Erythroblast (primary cell): ENCODE results near the gene TCIRG1.

Source experiments
- DNase-seq, 2 experiments: peaks; one replicate each; lab custom pipeline; 2025; lab: John Stamatoyannopoulos, UW
- GATA1 ChIP-seq: IDR thresholded peaks from 2 replicates; pipeline ENCODE4 v1.6.1; 2011; ENCODE audit warnings: low read depth, mild to moderate bottlenecking, control low read depth, low read length, moderate library complexity
- POLR2A ChIP-seq: IDR thresholded peaks from 2 replicates; pipeline ENCODE4 v1.6.1; 2011; ENCODE audit warnings: mild to moderate bottlenecking, low read length

The TCIRG1 gene

GRCh38 chr11:68042219-68043028 lies 3.6 kb downstream of the TCIRG1 start:
- TF ChIP-seq POLR2A = no peak
- no peak for TF ChIP-seq GATA1
- DNase-seq = peak; percentile 36 to 37

GRCh38 chr11:68043029-68043348 lies 4.2 kb downstream of the TCIRG1 start:
- TF ChIP-seq POLR2A (no peak), GATA1 (no peak)
- DNase-seq = no peak

- no peak for TF ChIP-seq GATA1
- TF ChIP-seq POLR2A = no peak
- DNase-seq = peak; percentile 91 to 94
Measured at GRCh38 chr11:68043349-68044144, 4.7 kb downstream of the TCIRG1 start.

DNA sequence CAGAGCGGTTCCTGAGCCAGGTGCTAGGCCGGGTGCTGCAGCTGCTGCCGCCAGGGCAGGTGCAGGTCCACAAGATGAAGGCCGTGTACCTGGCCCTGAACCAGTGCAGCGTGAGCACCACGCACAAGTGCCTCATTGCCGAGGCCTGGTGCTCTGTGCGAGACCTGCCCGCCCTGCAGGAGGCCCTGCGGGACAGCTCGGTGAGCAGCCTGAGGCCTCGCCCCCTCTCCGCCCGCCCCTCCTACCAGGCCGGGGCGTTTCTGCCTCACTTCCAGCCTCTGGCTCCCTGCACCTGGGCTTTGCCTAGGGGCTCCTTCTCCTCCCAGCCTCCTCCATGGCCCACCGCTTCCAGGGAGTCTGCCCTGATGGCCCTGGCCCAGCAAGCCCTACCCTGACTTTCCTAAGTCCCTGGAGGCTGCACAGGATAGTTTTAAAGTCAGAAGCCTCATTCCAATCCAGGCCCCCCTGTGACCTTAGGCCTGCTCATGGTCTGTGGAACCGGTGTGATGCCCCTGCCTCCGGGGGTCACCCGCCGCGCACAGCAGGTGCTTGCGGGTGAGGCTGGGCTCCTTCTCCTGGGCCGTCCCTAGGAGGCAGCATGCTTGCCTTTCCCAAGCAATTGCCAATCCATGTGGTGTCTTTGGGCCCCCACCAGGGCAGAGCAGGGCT lies 5.5 kb downstream of the TCIRG1 start:
- no peak for DNase-seq
- no peak for TF ChIP-seq GATA1
- no peak for TF ChIP-seq POLR2A

- no peak for DNase-seq
- no peak for TF ChIP-seq GATA1
- no peak for TF ChIP-seq POLR2A
Measured at GRCh38 chr11:68044898-68045351, 6.1 kb downstream of the TCIRG1 start.

DNA sequence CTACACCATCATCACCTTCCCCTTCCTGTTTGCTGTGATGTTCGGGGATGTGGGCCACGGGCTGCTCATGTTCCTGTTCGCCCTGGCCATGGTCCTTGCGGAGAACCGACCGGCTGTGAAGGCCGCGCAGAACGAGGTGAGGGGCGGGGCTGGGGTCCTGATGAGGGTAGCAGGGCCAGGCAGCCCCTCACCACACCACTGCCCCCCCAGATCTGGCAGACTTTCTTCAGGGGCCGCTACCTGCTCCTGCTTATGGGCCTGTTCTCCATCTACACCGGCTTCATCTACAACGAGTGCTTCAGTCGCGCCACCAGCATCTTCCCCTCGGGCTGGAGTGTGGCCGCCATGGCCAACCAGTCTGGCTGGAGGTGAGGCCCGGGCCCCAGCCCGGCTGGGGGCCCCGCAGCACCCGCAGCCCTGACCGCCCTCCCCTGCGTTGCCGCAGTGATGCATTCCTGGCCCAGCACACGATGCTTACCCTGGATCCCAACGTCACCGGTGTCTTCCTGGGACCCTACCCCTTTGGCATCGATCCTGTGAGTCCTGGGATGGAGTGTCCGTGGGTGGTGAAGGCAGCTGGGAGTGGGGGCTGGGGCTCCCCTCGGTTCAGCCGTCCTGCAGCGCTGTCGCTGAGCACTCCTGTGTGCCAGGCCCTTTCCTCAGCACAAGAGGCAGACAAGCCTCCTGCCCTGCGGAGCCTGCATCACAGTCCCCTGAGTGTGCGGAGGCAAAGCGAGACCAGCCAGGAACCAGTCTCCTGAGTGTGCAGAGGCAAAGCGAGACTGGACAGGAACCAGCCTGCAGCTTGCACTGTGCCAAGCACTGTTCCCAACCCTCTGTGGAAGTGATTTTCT lies 8.8 kb downstream of the TCIRG1 start:
- no peak for TF ChIP-seq POLR2A
- TF ChIP-seq GATA1 = no peak
- no peak for DNase-seq

- TF ChIP-seq GATA1 = no peak
- no peak for TF ChIP-seq POLR2A
- no peak for DNase-seq
Measured at GRCh38 chr11:68048681-68049508, 10.1 kb downstream of the TCIRG1 start.

DNA sequence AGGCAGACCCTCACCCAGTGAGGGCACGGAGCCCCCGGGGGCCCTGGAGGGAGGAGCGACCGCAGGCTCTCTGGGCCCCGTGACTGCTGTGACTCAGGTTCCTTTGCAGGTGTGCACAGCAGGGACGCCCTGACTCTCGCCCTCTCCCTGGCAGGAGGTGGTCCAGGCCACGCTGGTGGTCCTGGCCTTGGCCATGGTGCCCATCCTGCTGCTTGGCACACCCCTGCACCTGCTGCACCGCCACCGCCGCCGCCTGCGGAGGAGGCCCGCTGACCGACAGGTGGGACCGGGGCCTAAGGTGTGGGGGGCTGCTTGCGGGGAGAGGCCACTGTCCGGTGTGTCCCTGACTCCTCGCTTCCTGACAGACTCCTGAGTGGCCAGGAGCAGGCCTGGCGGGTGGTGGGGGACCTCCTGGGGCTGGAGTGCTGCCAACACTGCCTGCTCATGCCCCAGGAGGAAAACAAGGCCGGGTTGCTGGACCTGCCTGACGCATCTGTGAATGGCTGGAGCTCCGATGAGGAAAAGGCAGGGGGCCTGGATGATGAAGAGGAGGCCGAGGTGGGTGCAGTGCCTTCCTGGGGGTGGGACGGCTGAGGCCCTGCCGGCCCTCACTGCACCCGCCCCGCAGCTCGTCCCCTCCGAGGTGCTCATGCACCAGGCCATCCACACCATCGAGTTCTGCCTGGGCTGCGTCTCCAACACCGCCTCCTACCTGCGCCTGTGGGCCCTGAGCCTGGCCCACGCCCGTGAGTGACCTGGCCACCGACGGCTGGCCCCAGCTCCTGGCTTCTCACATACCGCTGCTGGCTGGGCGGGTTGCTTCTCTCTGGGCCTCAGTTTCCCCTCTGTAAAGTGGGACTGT lies 10.9 kb downstream of the TCIRG1 start:
- DNase-seq = no peak
- no peak for TF ChIP-seq GATA1
- TF ChIP-seq POLR2A = no peak

DNA sequence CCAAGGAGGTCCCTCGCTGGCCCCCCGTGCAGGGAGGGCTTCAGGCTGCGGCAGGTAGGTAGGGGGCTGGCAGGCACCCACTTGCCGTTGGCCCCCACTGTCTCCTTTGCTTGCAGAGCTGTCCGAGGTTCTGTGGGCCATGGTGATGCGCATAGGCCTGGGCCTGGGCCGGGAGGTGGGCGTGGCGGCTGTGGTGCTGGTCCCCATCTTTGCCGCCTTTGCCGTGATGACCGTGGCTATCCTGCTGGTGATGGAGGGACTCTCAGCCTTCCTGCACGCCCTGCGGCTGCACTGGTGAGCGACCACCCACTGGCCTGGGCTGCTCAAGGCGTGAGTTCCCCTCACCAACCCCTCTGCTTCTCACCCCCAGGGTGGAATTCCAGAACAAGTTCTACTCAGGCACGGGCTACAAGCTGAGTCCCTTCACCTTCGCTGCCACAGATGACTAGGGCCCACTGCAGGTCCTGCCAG lies 11.6 kb downstream of the TCIRG1 start:
- no peak for DNase-seq
- TF ChIP-seq GATA1 (no peak), POLR2A (no peak)

DNA sequence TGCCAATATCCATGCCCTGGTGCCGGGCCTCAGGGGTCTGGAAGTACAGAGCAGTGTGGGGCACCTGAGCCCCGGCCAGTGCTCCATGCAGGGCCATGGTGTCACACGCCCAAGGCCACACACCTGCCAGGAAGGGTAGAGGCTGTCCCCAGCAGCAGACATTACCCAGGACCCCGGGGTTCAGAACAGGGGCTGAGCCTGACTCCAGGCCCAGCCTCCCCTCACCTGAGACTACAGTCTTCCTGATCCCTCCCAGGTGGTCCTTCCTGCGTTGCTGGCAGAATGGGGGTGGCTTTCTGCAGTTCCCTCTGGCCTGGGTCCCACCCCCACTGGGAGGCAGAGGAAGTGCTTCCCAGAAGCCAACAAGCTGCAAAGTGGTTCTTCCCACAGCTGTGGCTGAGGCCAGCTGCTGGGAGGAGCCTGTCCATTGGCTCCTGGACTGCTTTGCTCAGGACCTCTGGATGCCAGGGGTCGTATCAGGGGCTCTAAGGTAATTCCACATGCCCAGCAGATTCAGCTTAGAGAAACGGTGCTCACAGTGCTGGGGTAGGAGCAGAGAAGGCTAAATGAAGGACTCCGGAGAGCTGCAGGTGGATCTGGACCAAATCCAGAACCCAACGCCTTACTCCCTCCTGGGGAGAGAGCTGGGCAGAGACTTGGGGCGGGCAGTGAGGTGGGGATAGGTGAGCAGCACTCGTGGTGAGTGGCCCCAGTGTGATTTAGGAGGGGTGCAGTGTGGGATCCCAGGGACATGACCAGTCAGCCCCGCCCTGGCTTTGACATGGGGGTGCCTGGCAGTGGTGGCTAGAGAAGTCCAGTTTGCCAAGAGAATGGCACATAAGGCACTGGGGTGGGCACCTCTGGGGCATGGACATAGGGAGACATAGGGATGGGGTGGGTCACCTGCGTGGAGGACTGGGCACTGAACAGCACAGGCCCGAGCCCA lies 12.6 kb downstream of the TCIRG1 start:
- no peak for DNase-seq
- TF ChIP-seq GATA1 (no peak), POLR2A (no peak)
